K562 (cell line): ENCODE data around the gene ACADVL. TPM values are rescaled to one million over a fixed set of nuclear protein-coding genes. Genes with fewer than 3 reads are reported as not detected.

Experiments
- CHCHD3 ChIP-seq: fragments of 250-450 bp; sonication (Bioruptor Pico); IDR thresholded peaks from 2 replicates; pipeline ENCODE4 v2.1.2; 2022; ENCODE audit warnings: mild to moderate bottlenecking
- CSDE1 ChIP-seq, 2 experiments: fragments of 450-650 bp; IDR thresholded peaks; 2 replicates each; pipeline ENCODE4 v1.6.1; 2016; ENCODE audit warnings: mild to moderate bottlenecking in 1 of 2
- CTCFL ChIP-seq: IDR thresholded peaks from 2 replicates; pipeline ENCODE4 v1.6.1; 2011; ENCODE audit warnings: borderline replicate concordance, low read depth, mild to moderate bottlenecking, moderate library complexity, low read length; ENCODE audit not compliant: insufficient read depth, poor library complexity, severe bottlenecking
- E2F3 ChIP-seq: fragments of 250-450 bp; sonication (Bioruptor Pico); IDR thresholded peaks from 2 replicates; pipeline ENCODE4 v1.4.0; 2020; ENCODE audit warnings: mild to moderate bottlenecking
- FOXM1 ChIP-seq, 2 experiments: fragments of 450-650 bp in 1 of 2; sonication (generic) in 1 of 2; formaldehyde crosslinking in 1 of 2; IDR thresholded peaks; 2 replicates each; pipeline versions ENCODE4 v1.6.1 to v1.9.0; 2017 to 2022; ENCODE audit warnings: low read depth in 2 of 2, mild to moderate bottlenecking in 2 of 2, missing genetic modification reagents in 1 of 2, moderate library complexity in 1 of 2
- HOXB6 ChIP-seq: fragments of 250-450 bp; sonication (Bioruptor Pico); IDR thresholded peaks from 2 replicates; pipeline ENCODE4 v1.5.1; 2022; ENCODE audit warnings: mild to moderate bottlenecking, borderline replicate concordance
- KDM1A ChIP-seq, 2 experiments: fragments of 450-650 bp; IDR thresholded peaks; 2 replicates each; pipeline ENCODE4 v1.6.1; 2016; ENCODE audit warnings: mild to moderate bottlenecking in 2 of 2
- KDM4B ChIP-seq, 2 experiments: fragments of 450-650 bp in 1 of 2; sonication (generic) in 1 of 2; IDR thresholded peaks; 2 replicates each; pipeline ENCODE4 v1.6.1; 2016 to 2017; ENCODE audit warnings: borderline replicate concordance in 2 of 2, antibody characterized with exemption in 1 of 2, low read depth in 1 of 2, mild to moderate bottlenecking in 1 of 2
- MBD2 ChIP-seq: sonication (generic); IDR thresholded peaks from 2 replicates; pipeline ENCODE4 v1.6.1; 2016; ENCODE audit warnings: low read depth, borderline replicate concordance
- PHF20 ChIP-seq: fragments of 450-650 bp; IDR thresholded peaks from 2 replicates; pipeline ENCODE4 v1.6.1; 2018; ENCODE audit not compliant: partially characterized antibody
- PURB ChIP-seq: sonication (generic); formaldehyde crosslinking; IDR thresholded peaks from 2 replicates; pipeline ENCODE4 v1.9.0; 2021; ENCODE audit warnings: low read depth, mild to moderate bottlenecking, missing genetic modification reagents
- PYGO2 ChIP-seq: fragments of 450-650 bp; IDR thresholded peaks from 2 replicates; pipeline ENCODE4 v1.6.1; 2016; ENCODE audit warnings: mild to moderate bottlenecking, missing genetic modification characterization, moderate library complexity, missing compliant biosample characterization
- RFX5 ChIP-seq: IDR thresholded peaks from 2 replicates; pipeline ENCODE4 v1.6.1; 2011; ENCODE audit warnings: low read depth, mild to moderate bottlenecking, improper control_type of control experiment, low read length
- SMC3 ChIP-seq: conservative IDR thresholded peaks from 2 replicates; pipeline ENCODE4 v1.6.1; 2011; ENCODE audit warnings: low read depth, low read length, improper control_type of control experiment; ENCODE audit not compliant: insufficient read depth
- SP1 ChIP-seq: sonication (generic); formaldehyde crosslinking; IDR thresholded peaks from 2 replicates; pipeline ENCODE4 v1.8.1; 2022; ENCODE audit warnings: mild to moderate bottlenecking, missing genetic modification reagents
- SPI1 ChIP-seq: IDR thresholded peaks from 2 replicates; pipeline ENCODE4 v1.6.1; 2011; ENCODE audit warnings: low read depth, low read length, control low read depth, borderline replicate concordance
- ZBTB7A ChIP-seq: IDR thresholded peaks from 2 replicates; pipeline ENCODE4 v1.6.1; 2011; ENCODE audit warnings: low read depth, mild to moderate bottlenecking, low read length, moderate library complexity, borderline replicate concordance; ENCODE audit not compliant: control insufficient read depth
- ZKSCAN1 ChIP-seq: fragments of 150-350 bp; IDR thresholded peaks from 2 replicates; pipeline ENCODE4 v1.6.1; 2016; ENCODE audit warnings: low read depth, low read length
- ZKSCAN3 ChIP-seq: fragments of 250-450 bp; sonication (Bioruptor Pico); IDR thresholded peaks from 2 replicates; pipeline ENCODE4 v1.4.0; 2020
- polyA plus RNA-seq, 8 experiments: library from polyadenylated mRNA; depleted of rRNA in 4 of 8; stranded (reverse) in 5 of 8; unstranded in 3 of 8; fragments of >200 nt; fragmentation: Nextera tagmentation in 2 of 8; fragmentation: Illumina TruSeq in 1 of 8; extraction: Ambion mirVana in 2 of 8; extraction: Trizol in 1 of 8; gene quantifications; 2 replicates each; pipeline versions ENCODE4 v1.2.1 to v1.2.3, GENCODE V29; 2011 to 2014; ENCODE audit warnings: inconsistent platforms in 1 of 8, missing spikeins in 1 of 8
- total RNA-seq, 7 experiments: library from RNA; depleted of rRNA in 6 of 7; stranded (reverse); fragments of >200 nt in 6 of 7; fragmentation: Illumina TruSeq in 2 of 7; extraction: Trizol in 2 of 7; gene quantifications; 2 replicates each; pipeline versions ENCODE4 v1.2.1 to v1.2.3, GENCODE V29; 2011 to 2021; ENCODE audit warnings: low replicate concordance in 1 of 7
- TF ChIP-seq, protein P1 (sequence below): sonication (generic); formaldehyde crosslinking; IDR thresholded peaks from 2 replicates; pipeline ENCODE4 v1.8.0; 2022; ENCODE audit warnings: missing genetic modification reagents, mild to moderate bottlenecking, borderline replicate concordance
- TF ChIP-seq, protein P2 (sequence below): fragments of 450-650 bp; formaldehyde crosslinking; IDR thresholded peaks from 2 replicates; pipeline ENCODE4 v1.4.0; 2022; ENCODE audit warnings: missing genetic modification characterization

The ACADVL gene
- total and polyA plus RNA-seq, 9 of the 15 experiments (the other 6 are each of a cell fraction or from before 2014, with no cell fraction given), result 25.5 to 449 (median 214) TPM

- TF ChIP-seq, protein P1, sequence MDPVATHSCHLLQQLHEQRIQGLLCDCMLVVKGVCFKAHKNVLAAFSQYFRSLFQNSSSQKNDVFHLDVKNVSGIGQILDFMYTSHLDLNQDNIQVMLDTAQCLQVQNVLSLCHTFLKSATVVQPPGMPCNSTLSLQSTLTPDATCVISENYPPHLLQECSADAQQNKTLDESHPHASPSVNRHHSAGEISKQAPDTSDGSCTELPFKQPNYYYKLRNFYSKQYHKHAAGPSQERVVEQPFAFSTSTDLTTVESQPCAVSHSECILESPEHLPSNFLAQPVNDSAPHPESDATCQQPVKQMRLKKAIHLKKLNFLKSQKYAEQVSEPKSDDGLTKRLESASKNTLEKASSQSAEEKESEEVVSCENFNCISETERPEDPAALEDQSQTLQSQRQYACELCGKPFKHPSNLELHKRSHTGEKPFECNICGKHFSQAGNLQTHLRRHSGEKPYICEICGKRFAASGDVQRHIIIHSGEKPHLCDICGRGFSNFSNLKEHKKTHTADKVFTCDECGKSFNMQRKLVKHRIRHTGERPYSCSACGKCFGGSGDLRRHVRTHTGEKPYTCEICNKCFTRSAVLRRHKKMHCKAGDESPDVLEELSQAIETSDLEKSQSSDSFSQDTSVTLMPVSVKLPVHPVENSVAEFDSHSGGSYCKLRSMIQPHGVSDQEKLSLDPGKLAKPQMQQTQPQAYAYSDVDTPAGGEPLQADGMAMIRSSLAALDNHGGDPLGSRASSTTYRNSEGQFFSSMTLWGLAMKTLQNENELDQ (CRISPR knock-in tag), result 0 out of 2 replicates have a peak, but pooled peaks have one; percentile 49
- peak; percentile 84 for TF ChIP-seq CTCFL
- TF ChIP-seq HOXB6 (CRISPR knock-in tag), result no peak
- TF ChIP-seq PURB (CRISPR knock-in tag), result no peak
- TF ChIP-seq, protein P2, sequence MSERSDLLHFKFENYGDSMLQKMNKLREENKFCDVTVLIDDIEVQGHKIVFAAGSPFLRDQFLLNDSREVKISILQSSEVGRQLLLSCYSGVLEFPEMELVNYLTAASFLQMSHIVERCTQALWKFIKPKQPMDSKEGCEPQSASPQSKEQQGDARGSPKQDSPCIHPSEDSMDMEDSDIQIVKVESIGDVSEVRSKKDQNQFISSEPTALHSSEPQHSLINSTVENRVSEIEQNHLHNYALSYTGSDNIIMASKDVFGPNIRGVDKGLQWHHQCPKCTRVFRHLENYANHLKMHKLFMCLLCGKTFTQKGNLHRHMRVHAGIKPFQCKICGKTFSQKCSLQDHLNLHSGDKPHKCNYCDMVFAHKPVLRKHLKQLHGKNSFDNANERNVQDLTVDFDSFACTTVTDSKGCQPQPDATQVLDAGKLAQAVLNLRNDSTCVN (CRISPR knock-in tag), result no peak
- TF ChIP-seq SPI1, result 0 out of 2 replicates have a peak, but pooled peaks have one; percentile 18
- TF ChIP-seq MBD2, result 0 out of 2 replicates have a peak, but pooled peaks have one; percentile 57
- TF ChIP-seq CHCHD3 (CRISPR knock-in tag), result no peak
- TF ChIP-seq SP1 (CRISPR knock-in tag), result peak; percentile 84
- peak in 1 of 2 experiments; percentile 97; a peak in 2 of 4 replicates for TF ChIP-seq CSDE1 (IDR thresholded peaks at IDR 0.05)
- TF ChIP-seq ZBTB7A, result peak; percentile 35; the same call in 1 of the 2 replicates
- TF ChIP-seq PYGO2 (tag), result no peak
- peak; percentile 59; the same call in 1 of the 2 replicates for TF ChIP-seq E2F3 (CRISPR knock-in tag)
- peak; percentile 26 to 73; a peak in 3 of 4 replicates for TF ChIP-seq KDM1A (IDR thresholded peaks at IDR 0.05)
- TF ChIP-seq ZKSCAN3 (CRISPR knock-in tag), result no peak
- peak; percentile 31; the same call in 1 of the 2 replicates for TF ChIP-seq ZKSCAN1
- no peak for TF ChIP-seq KDM4B (IDR thresholded peaks at IDR 0.05; ENCODE audit: borderline replicate concordance in 2 of 2, low read depth in 1 of 2)
- TF ChIP-seq RFX5, result peak; percentile 77; the same call in 1 of the 2 replicates
- TF ChIP-seq PHF20, result no peak
- no peak for TF ChIP-seq FOXM1 (IDR thresholded peaks at IDR 0.05; ENCODE audit: low read depth)
- TF ChIP-seq FOXM1 (CRISPR knock-in tag; IDR thresholded peaks at IDR 0.05; ENCODE audit: low read depth), result no peak
- no peak for TF ChIP-seq SMC3
Observed at GRCh38 chr17:7214300-7215135, 5.2 kb upstream of the ACADVL start (continued).
